ENCODE results near the gene TRAPPC14.

DNA sequence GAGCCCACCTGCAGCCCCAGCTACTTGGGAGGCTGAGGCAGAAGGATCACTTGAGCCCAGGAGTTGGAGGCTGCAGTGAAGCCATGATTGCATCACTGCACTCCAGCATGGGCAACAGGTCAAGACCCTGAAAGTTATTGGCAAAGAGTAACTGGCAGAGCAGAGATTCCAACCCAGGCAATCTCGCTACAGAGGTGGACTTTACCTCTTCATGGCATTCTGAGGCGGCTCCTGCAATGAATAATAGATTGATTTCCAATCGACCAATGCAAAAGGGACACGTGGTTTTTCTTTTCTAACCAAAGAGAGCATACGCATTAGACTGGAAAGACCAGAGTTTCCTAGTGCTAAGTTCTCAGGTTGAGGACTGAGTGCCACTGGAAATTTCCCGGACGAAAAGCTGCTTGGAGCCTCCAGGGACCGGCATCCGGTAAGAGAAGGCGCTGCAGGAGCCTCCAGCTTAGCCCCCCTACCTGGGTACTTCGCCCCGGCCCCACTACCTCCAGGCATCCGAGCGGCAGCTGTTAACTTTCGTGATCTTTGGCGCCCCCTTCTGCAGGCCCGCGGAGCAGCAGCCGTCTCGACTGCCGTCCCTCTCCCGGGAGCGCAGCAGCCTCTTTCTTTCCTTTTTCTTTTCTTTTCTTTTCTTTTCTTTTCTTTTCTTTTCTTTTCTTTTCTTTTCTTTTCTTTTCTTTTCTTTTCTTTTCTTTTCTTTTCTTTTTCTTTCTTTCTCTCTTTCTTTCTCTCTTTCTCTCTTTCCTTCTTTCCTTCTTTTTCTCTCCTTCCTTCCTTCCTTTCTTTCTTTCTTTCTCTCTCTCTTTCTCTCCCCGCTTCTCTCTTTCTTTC lies 27.7 kb downstream of the TRAPPC14 start:
- TF ChIP-seq EZH2 (IDR thresholded peaks at IDR 0.05; ENCODE audit: insufficient read depth, poor library complexity, severe bottlenecking) = no peak
- no peak for TF ChIP-seq EZH2phosphoT487 (IDR thresholded peaks at IDR 0.05; ENCODE audit: insufficient read depth, low read depth)

Measured in GM23248 (cell line).